Tibial nerve (tissue), 4 donors: ENCODE data around the gene GLTP. TPM values are rescaled to one million over a fixed set of nuclear protein-coding genes. Genes with fewer than 3 reads are reported as not detected.

Experiments used
- DNase-seq, 2 donors: peaks; one replicate each; pipeline ENCODE4 v3.0.0-alpha.2; 2019; ENCODE audit warnings: low spot score in 2 of 2
- H3K27ac ChIP-seq, 4 donors: fragments of 200-600 bp; sonication (generic) in 3 of 4; one replicate each; pipeline ENCODE4 v1.5.1; 2017 to 2019; ENCODE audit warnings: mild to moderate bottlenecking in 1 of 4
- H3K27me3 ChIP-seq, 2 donors: fragments of 200-600 bp; sonication (generic) in 1 of 2; one replicate each; pipeline versions ENCODE4 v1.5.1 to v1.6.0; 2017 to 2019
- H3K36me3 ChIP-seq, 3 donors: fragments of 200-600 bp; sonication (generic); one replicate each; pipeline ENCODE4 v1.5.1; 2018 to 2019
- H3K4me1 ChIP-seq, 4 donors: fragments of 200-600 bp; sonication (generic) in 3 of 4; one replicate each; pipeline ENCODE4 v1.5.1; 2017 to 2019
- H3K4me3 ChIP-seq, 4 donors: fragments of 200-600 bp; sonication (generic) in 3 of 4; one replicate each; pipeline ENCODE4 v1.5.1; 2017 to 2019; ENCODE audit warnings: mild to moderate bottlenecking in 1 of 4, moderate library complexity in 1 of 4
- H3K9me3 ChIP-seq, 4 donors: fragments of 200-600 bp; sonication (generic) in 3 of 4; one replicate each; pipeline ENCODE4 v1.5.1; 2017 to 2019
- EP300 ChIP-seq, 2 donors: sonication (generic); formaldehyde crosslinking; IDR thresholded peaks; one replicate each; pipeline ENCODE4 v1.6.1; 2017; ENCODE audit warnings: antibody characterized with exemption in 2 of 2, mild to moderate bottlenecking in 1 of 2
- POLR2A ChIP-seq, 2 donors: fragments of 450-650 bp; IDR thresholded peaks; one replicate each; pipeline ENCODE4 v1.6.1; 2017; ENCODE audit warnings: antibody characterized with exemption in 2 of 2, mild to moderate bottlenecking in 2 of 2, moderate library complexity in 2 of 2
- WGBS, 2 donors: methylation state at CpG; one replicate each; pipeline ENCODE4 v1.1.5; 2018; 5-methylcytosine and 5-hydroxymethylcytosine counted together
- total RNA-seq, 4 donors: library from RNA; depleted of rRNA; stranded (reverse); fragments of >200 nt; gene quantifications; one replicate each; pipeline ENCODE4 v1.1.0, GENCODE V29; 2016
- TF ChIP-seq, protein P1 (sequence below), 5 experiments: fragments of 200-600 bp in 3 of 5; fragments of 450-650 bp in 2 of 5; sonication (generic) in 3 of 5; IDR thresholded peaks; one replicate each; pipeline ENCODE4 v1.5.1; 2016 to 2019; ENCODE audit warnings: antibody characterized with exemption in 5 of 5, mild to moderate bottlenecking in 3 of 5, moderate library complexity in 2 of 5

Gene GLTP
- total RNA-seq, 4 donors from 2014 or later = 42.0 to 71.7 (median 49.7) TPM

DNA sequence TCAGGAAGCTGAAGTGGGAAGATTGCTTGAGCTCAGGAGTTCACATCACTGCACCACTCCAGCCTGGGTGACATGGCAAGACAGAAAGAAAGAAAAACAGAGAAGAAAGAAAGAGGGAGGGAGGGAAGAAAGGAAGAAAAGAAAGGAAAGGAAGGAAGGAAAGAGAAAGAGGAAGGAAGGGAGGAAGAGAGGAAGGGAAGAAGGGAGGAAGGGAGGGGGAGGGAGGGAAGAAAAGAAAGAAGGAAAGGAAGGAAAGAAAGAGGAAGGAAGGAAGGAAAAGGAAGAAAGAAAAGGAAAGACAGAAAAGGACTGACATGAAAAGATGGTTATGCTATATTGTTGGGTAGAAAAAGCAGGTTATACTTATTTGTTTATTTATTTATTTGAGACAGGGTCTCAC, 3.9 kb downstream of the GLTP start:
- peak overlapping the region in 3 of 4 donors; percentile 31 to 94 (median 92) for H3K27ac ChIP-seq
- H3K9me3 ChIP-seq = no peaks in the 10 kb centered on the region
- peaks cover 0 to 88% (median 45%) of the 10 kb centered on the region in 4 donors for H3K4me1 ChIP-seq
- no peak overlapping the region for H3K4me3 ChIP-seq
- no peaks in the 10 kb centered on the region for H3K27me3 ChIP-seq
- no peak for DNase-seq
- H3K36me3 ChIP-seq = no peaks in the 10 kb centered on the region
- no peak for TF ChIP-seq EP300 (IDR thresholded peaks at IDR 0.05)
- TF ChIP-seq POLR2A (IDR thresholded peaks at IDR 0.05) = no peak

DNA sequence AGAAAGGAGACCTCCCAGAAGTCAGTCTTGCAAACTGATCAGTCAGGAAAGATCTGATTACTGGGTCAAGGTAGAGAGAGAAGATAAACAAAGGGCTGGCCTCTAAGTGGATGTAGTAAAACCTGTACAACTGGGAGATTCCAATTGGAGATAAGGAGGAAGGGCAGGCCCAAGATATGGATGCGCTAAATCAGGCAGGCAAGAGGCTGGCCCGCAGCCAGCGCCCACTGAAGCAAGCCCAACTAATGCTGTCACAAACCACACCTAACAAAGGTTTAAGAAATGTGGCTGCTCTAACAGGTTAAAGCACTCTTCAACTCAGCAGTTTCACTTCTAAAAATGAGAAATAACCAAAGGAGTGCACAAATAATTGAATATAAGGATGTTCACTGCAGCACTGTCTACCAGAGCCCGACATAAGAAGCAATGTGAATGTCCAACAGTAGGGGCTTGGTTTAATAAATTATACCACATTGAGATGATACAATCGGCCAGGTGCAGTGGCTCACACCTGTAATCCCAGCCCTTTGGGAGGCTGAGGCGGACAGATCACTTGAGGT, 4.7 kb downstream of the GLTP start:
- WGBS, 2 donors = 79 to 82% methylated on average over 6 of the region's 6 CpGs
- H3K27ac ChIP-seq = peak overlapping the region in 3 of 4 donors; percentile 31 to 94 (median 92)
- no peak overlapping the region for H3K4me3 ChIP-seq
- TF ChIP-seq, protein P1, sequence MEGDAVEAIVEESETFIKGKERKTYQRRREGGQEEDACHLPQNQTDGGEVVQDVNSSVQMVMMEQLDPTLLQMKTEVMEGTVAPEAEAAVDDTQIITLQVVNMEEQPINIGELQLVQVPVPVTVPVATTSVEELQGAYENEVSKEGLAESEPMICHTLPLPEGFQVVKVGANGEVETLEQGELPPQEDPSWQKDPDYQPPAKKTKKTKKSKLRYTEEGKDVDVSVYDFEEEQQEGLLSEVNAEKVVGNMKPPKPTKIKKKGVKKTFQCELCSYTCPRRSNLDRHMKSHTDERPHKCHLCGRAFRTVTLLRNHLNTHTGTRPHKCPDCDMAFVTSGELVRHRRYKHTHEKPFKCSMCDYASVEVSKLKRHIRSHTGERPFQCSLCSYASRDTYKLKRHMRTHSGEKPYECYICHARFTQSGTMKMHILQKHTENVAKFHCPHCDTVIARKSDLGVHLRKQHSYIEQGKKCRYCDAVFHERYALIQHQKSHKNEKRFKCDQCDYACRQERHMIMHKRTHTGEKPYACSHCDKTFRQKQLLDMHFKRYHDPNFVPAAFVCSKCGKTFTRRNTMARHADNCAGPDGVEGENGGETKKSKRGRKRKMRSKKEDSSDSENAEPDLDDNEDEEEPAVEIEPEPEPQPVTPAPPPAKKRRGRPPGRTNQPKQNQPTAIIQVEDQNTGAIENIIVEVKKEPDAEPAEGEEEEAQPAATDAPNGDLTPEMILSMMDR (IDR thresholded peaks at IDR 0.05) = no peak
- DNase-seq = no peak
- peaks cover 0 to 90% (median 47%) of the 10 kb centered on the region in 4 donors for H3K4me1 ChIP-seq
- no peaks in the 10 kb centered on the region for H3K27me3 ChIP-seq
- no peaks in the 10 kb centered on the region for H3K36me3 ChIP-seq
- no peaks in the 10 kb centered on the region for H3K9me3 ChIP-seq

DNA sequence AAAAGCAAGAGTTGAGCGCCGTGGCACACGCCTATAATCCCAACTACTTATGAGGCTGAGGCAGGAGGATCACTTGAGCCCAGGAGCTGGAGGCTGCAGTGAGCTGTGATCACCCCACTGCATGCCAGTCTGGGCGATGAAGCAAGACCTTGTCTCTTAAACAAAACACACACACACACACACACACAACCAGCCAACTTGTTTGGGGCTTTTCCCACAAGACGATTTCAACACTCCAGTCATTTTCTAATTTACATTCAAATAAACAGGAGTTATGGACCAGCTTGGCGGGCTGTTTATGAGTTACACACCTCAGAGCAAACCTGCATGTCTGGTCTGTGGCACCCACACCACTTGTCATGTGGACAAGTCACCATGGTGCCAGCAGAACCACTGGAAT, 6.7 kb downstream of the GLTP start:
- Histone ChIP-seq H3K9me3 (no peaks in the 10 kb centered on the region), H3K36me3 (no peaks in the 10 kb centered on the region), H3K27me3 (no peaks in the 10 kb centered on the region), H3K27ac (peak overlapping the region in 2 of 4 donors; percentile 77 to 92), H3K4me3 (no peak overlapping the region), H3K4me1 (peaks cover 0 to 94% (median 45%) of the 10 kb centered on the region in 4 donors)
- no peak for DNase-seq
- TF ChIP-seq, protein P1 (IDR thresholded peaks at IDR 0.05) = no peak
- TF ChIP-seq EP300 (IDR thresholded peaks at IDR 0.05) (no peak), POLR2A (IDR thresholded peaks at IDR 0.05) (no peak)
- 80 to 84% methylated on average over 6 of the region's 6 CpGs for WGBS, 2 donors

DNA sequence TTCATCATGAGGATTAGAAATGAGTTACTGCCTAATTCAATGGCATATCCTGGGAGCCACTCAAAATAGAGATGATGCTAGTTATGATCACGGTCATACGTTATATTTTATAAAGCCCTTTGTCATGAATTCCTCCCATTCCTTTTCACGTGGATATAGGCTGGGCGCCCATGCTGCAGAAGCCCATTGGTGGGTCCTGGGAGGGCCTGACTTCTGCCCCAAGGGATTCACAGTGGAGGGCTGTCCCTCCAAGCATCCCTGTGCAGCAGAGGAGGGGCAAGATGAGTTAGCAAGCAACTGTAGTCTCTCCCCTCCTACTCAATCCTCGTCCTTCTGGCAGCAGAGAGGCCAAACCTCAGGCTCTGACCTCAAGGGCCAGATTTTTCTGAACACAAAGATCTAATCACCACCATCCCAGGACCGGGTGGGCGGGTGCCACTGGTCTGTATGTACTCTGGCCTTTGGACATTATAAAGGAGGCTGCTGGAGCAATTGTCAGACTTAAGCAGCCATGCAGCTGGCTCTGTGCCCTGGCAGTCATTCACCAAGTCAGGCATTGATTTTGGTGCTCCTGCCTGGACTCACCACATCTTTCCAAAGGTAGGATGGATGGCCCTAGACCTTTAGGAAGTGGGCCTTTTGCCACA, 8.6 kb downstream of the GLTP start:
- TF ChIP-seq, protein P1 (IDR thresholded peaks at IDR 0.05) = no peak
- peak in 1 of 2 donors; percentile 54 for TF ChIP-seq EP300 (IDR thresholded peaks at IDR 0.05)
- peak overlapping the region; percentile 54 to 80 (median 69) for H3K27ac ChIP-seq
- H3K36me3 ChIP-seq = no peaks in the 10 kb centered on the region
- H3K9me3 ChIP-seq = no peaks in the 10 kb centered on the region
- H3K27me3 ChIP-seq = no peaks in the 10 kb centered on the region
- H3K4me3 ChIP-seq = no peak overlapping the region
- 36 to 45% methylated on average over 7 of the region's 7 CpGs for WGBS, 2 donors
- no peak for DNase-seq
- H3K4me1 ChIP-seq = peaks cover 0 to 81% (median 34%) of the 10 kb centered on the region in 4 donors

DNA sequence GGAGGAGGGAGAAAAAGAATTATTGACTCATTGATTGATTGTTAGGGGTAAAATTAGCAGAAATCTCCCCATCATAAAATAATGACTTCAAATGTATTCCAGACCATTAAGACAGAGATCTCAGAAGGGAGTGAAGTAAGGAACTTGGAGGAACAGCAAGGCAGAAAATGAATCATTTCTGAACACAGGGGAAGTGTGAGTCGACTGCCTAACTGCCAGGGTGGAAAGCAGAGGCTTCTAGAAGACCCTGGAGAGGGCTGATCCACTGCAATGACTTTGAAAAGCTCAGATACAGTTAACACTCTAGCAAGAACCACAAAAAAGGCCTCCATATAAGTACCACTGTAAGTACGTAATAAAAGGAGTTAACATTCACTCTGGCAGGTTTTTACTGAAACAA, 9.7 kb downstream of the GLTP start:
- 34 to 47% methylated on average over 2 of the region's 2 CpGs for WGBS, 2 donors

More for the DNA sequence above, 9.7 kb downstream of the GLTP start:
- no peak overlapping the region for H3K4me3 ChIP-seq
- no peak for DNase-seq
- peaks cover 0 to 77% (median 35%) of the 10 kb centered on the region in 4 donors for H3K4me1 ChIP-seq
- peak overlapping the region; percentile 54 to 80 (median 69) for H3K27ac ChIP-seq
- H3K9me3 ChIP-seq = no peaks in the 10 kb centered on the region
- TF ChIP-seq POLR2A (IDR thresholded peaks at IDR 0.05) (no peak), EP300 (IDR thresholded peaks at IDR 0.05) (no peak)
- TF ChIP-seq, protein P1 (IDR thresholded peaks at IDR 0.05) = no peak
- H3K27me3 ChIP-seq = no peaks in the 10 kb centered on the region
- no peaks in the 10 kb centered on the region for H3K36me3 ChIP-seq
